Inflammatory macrophage treated with lipopolysaccharide for 1 hour (primary cell): ENCODE results near the gene MORC4.
A peak's percentile ranks its signal among the peaks of the same experiment; 100 is the strongest.
"Not testable (repeated sequence)": the region's sequence is repeated elsewhere in the genome, so short reads cannot be mapped to it uniquely, and the experiment has no call there.

Experiments
- DNase-seq, 2 donors: peaks; one replicate each; pipeline ENCODE4 v3.0.0-alpha.2; 2020 to 2022

The MORC4 gene

GRCh38 chrX:107000013-107000515 lies at the start of gene MORC4:
TSS of gene MORC4 (minus strand) at chrX:107000212. CDS start at chrX:106999969, 243 bp downstream.
- DNase-seq, result peak; percentile 12 to 18

GRCh38 chrX:107047622-107048021 lies 47.6 kb upstream of the MORC4 start:
- no peak for DNase-seq

GRCh38 chrX:107029752-107030151 lies 29.7 kb upstream of the MORC4 start:
- no peak for DNase-seq

- peak in 1 of 2 donors; percentile 18 for DNase-seq
These were observed 25.5 kb upstream of the MORC4 start for GRCh38 chrX:107025545-107025944.

- DNase-seq, result no peak
These were observed 14.9 kb upstream of the MORC4 start for GRCh38 chrX:107014936-107015335.

- DNase-seq, result no peak
These were observed 8.0 kb upstream of the MORC4 start for GRCh38 chrX:107008034-107008433.

GRCh38 chrX:106999002-106999975 lies 723 bp downstream of the MORC4 start:
- peak; percentile 1 to 9 for DNase-seq

- no peak for DNase-seq
These were observed 2.4 kb downstream of the MORC4 start for GRCh38 chrX:106997611-106998010.

GRCh38 chrX:106995678-106996077 lies 4.3 kb downstream of the MORC4 start:
- no peak for DNase-seq

GRCh38 chrX:106987488-106987887 lies 12.5 kb downstream of the MORC4 start:
- DNase-seq, result no peak

- DNase-seq, result no peak
These were observed 18.9 kb downstream of the MORC4 start for GRCh38 chrX:106980952-106981626.

- DNase-seq, result no peak
These were observed 23.6 kb downstream of the MORC4 start for GRCh38 chrX:106976416-106976815.

GRCh38 chrX:106973433-106974149 lies 26.4 kb downstream of the MORC4 start:
- DNase-seq, result no peak

GRCh38 chrX:106972896-106973295 lies 27.1 kb downstream of the MORC4 start:
- DNase-seq, result no peak

- not testable (repeated sequence) for DNase-seq
These were observed 33.5 kb downstream of the MORC4 start for GRCh38 chrX:106966547-106966946.

- DNase-seq, result no peak
These were observed 35.7 kb downstream of the MORC4 start for GRCh38 chrX:106964290-106964689.

GRCh38 chrX:106963111-106963510 lies 36.9 kb downstream of the MORC4 start:
- DNase-seq, result no peak

- DNase-seq, result no peak
These were observed 40.1 kb downstream of the MORC4 start for GRCh38 chrX:106959901-106960300.

- DNase-seq, result no peak
These were observed 42.2 kb downstream of the MORC4 start for GRCh38 chrX:106957856-106958255.

GRCh38 chrX:106955004-106955772 lies 44.8 kb downstream of the MORC4 start:
- no peak for DNase-seq

- DNase-seq, result no peak
These were observed 46.0 kb downstream of the MORC4 start for GRCh38 chrX:106954041-106954440.

- DNase-seq, result no peak
These were observed 47.0 kb downstream of the MORC4 start for GRCh38 chrX:106952988-106953387.
